Ovary (tissue), 9 donors: ENCODE results near the gene TIMM13. TPM values are rescaled to one million over a fixed set of nuclear protein-coding genes. Genes with fewer than 3 reads are reported as not detected.
A peak's percentile ranks its signal among the peaks of the same experiment; 100 is the strongest.

Source experiments
- DNase-seq, 5 donors: peaks; one replicate each; pipeline ENCODE4 v3.0.0-alpha.2; 2019 to 2020
- H3K27ac ChIP-seq, 2 donors: fragments of 200-600 bp; one replicate each; pipeline versions ENCODE4 v1.5.1 to v1.8.0; 2019 to 2022
- H3K27me3 ChIP-seq: fragments of 200-600 bp; one replicate; pipeline ENCODE4 v1.8.0; 2022
- H3K36me3 ChIP-seq: fragments of 200-600 bp; sonication (generic); one replicate; pipeline ENCODE4 v1.5.1; 2019
- H3K4me1 ChIP-seq: one replicate; pipeline ENCODE4 v1.8.1; 2013; ENCODE audit warnings: mild to moderate bottlenecking, moderate library complexity; ENCODE audit not compliant: insufficient read depth
- H3K4me3 ChIP-seq: fragments of 200-600 bp; sonication (generic); one replicate; pipeline ENCODE4 v1.5.1; 2017
- H3K9me3 ChIP-seq, 2 donors: fragments of 200-600 bp in 1 of 2; sonication (generic) in 1 of 2; one replicate each; pipeline versions ENCODE4 v1.5.1 to v1.8.1; 2013 to 2019; ENCODE audit warnings: mild to moderate bottlenecking in 1 of 2, moderate library complexity in 1 of 2
- EP300 ChIP-seq: sonication (generic); formaldehyde crosslinking; IDR thresholded peaks from one replicate; pipeline ENCODE4 v1.6.1; 2017; ENCODE audit warnings: antibody characterized with exemption
- POLR2A ChIP-seq: fragments of 450-650 bp; IDR thresholded peaks from one replicate; pipeline ENCODE4 v1.6.1; 2017; ENCODE audit warnings: antibody characterized with exemption, mild to moderate bottlenecking, moderate library complexity
- WGBS, 3 donors: extraction: QIAGEN DNeasy Blood & Tissue Kit in 1 of 3; methylation state at CpG; one replicate each; pipeline versions ENCODE4 v1.1.5 to v1.1.7; 2013 to 2017; 5-methylcytosine and 5-hydroxymethylcytosine counted together
- intact Hi-C, 4 donors: fragments of 100-400 bp; cut with DNase I; formaldehyde crosslinking; loops; one replicate each; pipeline versions ENCODE4 v1.11.0 to v1.15.1; 2022 to 2023
- polyA plus RNA-seq, 2 donors: library from polyadenylated mRNA; stranded (reverse); fragments of 200-250 nt in 1 of 2; fragments of 350-450 nt in 1 of 2; fragmentation: Illumina TruSeq in 1 of 2; extraction: RNeasy Lipid Tissue Mini Kit (QIAGEN cat#74804) in 1 of 2; gene quantifications; one replicate each; pipeline ENCODE4 v1.2.3, GENCODE V29; 2013 to 2014
- total RNA-seq, 7 donors: library from RNA; depleted of rRNA in 2 of 7; stranded (reverse); fragments of >200 nt in 2 of 7; fragmentation: NEBNext Ultra II Directional in 3 of 7; extraction: Animal tissue kit (Norgen Biotek cat#: 25700) in 3 of 7; gene quantifications; one replicate each; pipeline versions ENCODE4 v1.1.0 to v1.2.4, GENCODE V29; 2016 to 2023
- TF ChIP-seq, protein P1 (sequence below), 3 donors: fragments of 450-650 bp in 2 of 3; fragments of 200-600 bp in 1 of 3; IDR thresholded peaks; one replicate each; pipeline versions ENCODE4 v1.5.1 to v1.8.0; 2016 to 2022; ENCODE audit warnings: antibody characterized with exemption in 3 of 3, mild to moderate bottlenecking in 1 of 3
- donor health status: DM: no; HTN: no; CAD: no; lungs with moderate emphysema.
- donor health status: DM: no; HTN: no; CAD: no.
- donor health status: Bipolar disorder and iron deficiency.
- donor health status: DM: yes; HTN: yes; CAD: no.
- donor health status: DM: no; HTN: no; CAD: no.
- donor health status: DM: yes; HTN: yes; CAD: no.

The TIMM13 gene
- total and polyA plus RNA-seq, 9 donors = 2.7 to 72.3 (median 49.7) TPM

DNA sequence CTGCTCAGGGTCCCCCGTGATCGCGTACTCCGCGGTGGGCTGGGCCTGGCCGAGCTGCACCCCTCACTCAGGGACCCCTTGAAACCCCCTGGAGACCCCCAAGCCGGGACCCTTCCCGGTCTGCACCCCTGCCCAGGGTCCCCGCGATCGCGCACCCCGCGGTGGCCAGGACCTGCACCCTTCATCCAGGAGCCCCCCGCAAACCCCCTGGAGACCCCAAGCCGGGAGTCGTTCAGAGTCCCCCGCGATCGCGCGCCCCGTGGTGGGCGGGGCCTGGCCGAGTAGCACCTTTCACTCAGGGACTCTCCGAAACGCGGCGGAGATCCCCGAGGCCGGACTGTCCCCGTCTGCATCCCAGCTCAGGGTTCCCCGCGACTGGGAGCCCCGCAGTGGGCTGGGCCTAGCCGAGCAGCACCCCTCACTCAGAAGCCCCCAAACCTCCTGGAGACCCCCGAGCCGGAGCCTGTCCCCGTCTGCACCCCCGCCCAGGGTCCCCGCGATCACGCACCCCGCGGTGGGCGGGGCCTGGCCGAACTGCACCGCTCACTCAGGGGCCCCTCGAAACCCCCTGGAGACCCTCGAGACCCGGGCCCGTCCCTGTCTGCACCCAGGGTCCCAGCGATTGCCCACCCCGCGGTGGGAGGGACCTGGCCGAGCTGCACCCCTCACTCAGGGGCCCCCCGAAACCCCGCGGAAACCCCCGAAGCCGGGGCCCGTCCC is 28.6 kb upstream of the TIMM13 start:
- H3K4me1 ChIP-seq = peaks cover 4% of the 10 kb centered on the region
- H3K36me3 ChIP-seq = no peaks in the 10 kb centered on the region
- WGBS, 3 donors = 0 to 1% (median 0%) methylated on average over 19 to 62 of the region's 62 CpGs
- DNase-seq = peak in 4 of 5 donors; percentile 40 to 66 (median 60)
- no peaks in the 10 kb centered on the region for H3K9me3 ChIP-seq
- H3K27me3 ChIP-seq = no peaks in the 10 kb centered on the region
- peak overlapping the region; percentile 70 for H3K4me3 ChIP-seq
- TF ChIP-seq EP300 (no peak), POLR2A (no peak)
- TF ChIP-seq, protein P1, sequence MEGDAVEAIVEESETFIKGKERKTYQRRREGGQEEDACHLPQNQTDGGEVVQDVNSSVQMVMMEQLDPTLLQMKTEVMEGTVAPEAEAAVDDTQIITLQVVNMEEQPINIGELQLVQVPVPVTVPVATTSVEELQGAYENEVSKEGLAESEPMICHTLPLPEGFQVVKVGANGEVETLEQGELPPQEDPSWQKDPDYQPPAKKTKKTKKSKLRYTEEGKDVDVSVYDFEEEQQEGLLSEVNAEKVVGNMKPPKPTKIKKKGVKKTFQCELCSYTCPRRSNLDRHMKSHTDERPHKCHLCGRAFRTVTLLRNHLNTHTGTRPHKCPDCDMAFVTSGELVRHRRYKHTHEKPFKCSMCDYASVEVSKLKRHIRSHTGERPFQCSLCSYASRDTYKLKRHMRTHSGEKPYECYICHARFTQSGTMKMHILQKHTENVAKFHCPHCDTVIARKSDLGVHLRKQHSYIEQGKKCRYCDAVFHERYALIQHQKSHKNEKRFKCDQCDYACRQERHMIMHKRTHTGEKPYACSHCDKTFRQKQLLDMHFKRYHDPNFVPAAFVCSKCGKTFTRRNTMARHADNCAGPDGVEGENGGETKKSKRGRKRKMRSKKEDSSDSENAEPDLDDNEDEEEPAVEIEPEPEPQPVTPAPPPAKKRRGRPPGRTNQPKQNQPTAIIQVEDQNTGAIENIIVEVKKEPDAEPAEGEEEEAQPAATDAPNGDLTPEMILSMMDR (IDR thresholded peaks at IDR 0.05) = no peak
- intact Hi-C loops = no loop called here
- H3K27ac ChIP-seq = peak overlapping the region in 1 of 2 donors; percentile 16

DNA sequence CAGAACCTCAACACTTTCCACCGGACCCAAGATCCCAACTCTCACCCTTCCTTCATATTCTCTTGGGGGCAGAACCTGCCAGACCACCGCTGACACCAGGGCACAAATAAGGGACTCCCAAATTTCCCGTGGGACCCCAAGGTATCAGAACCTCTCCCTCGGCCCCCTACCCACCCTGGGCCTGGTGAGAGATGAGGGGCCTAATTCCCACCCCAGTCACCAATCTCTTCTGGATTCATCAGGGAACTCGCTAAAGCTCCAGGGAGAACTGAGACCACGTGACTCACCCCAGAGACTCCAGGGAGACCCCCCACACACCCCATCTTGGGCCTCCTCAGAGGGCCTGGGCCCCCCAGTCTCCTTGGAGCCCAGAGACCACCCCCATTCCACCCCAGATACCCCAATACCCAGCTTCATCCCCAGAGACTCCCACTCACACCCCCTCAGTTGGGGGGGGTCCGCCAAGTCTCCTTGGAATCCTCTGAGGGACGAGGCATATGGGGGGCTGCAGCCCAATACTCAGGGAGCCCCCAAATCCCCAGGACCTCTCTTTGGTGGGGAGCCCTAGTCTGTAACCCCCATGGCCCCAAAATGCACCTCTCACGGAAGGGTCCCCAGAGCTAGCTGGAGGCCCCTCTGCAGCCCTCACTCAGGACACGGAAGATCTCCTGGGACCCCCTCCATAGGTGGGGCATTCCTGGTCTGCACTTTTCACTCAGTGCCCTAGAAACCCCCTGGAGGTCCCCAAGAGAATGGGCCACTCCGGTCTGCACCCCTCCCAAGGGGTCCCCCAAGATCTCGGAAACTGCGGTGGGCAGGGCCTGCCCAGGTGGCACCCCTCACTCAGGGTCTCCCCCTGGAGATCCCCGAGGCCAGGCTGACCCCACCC is 27.8 kb upstream of the TIMM13 start:
- TF ChIP-seq EP300 (no peak), POLR2A (no peak)
- TF ChIP-seq, protein P1 (IDR thresholded peaks at IDR 0.05) = no peak
- H3K27me3 ChIP-seq = no peaks in the 10 kb centered on the region
- peak in 1 of 5 donors; percentile 39 for DNase-seq
- WGBS, 3 donors = 60 to 83% (median 67%) methylated on average over 10 to 14 of the region's 14 CpGs
- no peak overlapping the region for H3K27ac ChIP-seq
- intact Hi-C loops = no loop called here
- H3K4me3 ChIP-seq = peak overlapping the region; percentile 70
- H3K36me3 ChIP-seq = no peaks in the 10 kb centered on the region
- H3K9me3 ChIP-seq = no peaks in the 10 kb centered on the region
- peaks cover 4% of the 10 kb centered on the region for H3K4me1 ChIP-seq

DNA sequence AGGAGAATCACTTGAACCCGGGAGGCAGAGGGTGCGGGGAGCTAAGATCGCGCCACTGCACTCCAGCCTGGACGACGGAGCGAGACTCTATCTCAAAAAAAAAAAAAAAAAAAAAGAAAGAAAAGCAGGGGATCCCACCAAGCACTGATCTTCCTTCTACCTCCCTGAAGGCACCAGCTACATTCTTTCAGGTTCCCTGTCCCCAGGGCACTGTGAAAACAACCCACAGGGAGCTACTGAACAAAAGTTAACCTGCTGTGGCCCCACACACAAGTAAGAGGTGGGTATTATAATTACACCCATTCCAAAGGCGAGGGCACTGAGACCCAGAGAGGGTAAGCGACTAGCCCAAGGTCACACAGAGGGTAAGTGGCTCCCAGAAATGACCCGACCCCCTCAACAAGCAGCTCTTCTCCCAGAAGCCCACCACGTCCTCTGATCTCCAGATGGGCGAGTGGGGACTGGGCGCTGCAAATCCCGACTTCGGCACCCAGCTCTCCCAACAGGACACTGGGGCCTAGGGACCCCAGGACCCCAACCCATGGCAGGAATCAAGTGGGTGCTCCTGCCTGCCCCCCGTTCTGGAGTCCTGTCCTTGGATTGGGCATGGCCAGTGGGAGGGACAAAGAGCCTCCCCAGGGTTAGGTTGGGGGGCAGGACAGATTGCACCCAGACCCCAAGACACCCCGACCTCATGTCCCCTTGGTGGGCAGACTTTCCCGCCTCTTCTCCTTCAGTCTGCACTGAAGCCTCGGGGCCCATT is 27.0 kb upstream of the TIMM13 start:
- TF ChIP-seq, protein P1 (IDR thresholded peaks at IDR 0.05) = no peak
- no peak for TF ChIP-seq EP300
- TF ChIP-seq POLR2A = no peak
- Histone ChIP-seq H3K36me3 (no peaks in the 10 kb centered on the region), H3K9me3 (no peaks in the 10 kb centered on the region), H3K27ac (no peak overlapping the region), H3K27me3 (no peaks in the 10 kb centered on the region), H3K4me3 (no peak overlapping the region), H3K4me1 (peaks cover 4% of the 10 kb centered on the region)
- peak in 1 of 5 donors; percentile 29 for DNase-seq
- intact Hi-C loops = no loop called here
- WGBS, 3 donors = 87 to 91% (median 90%) methylated on average over 19 of the region's 19 CpGs

DNA sequence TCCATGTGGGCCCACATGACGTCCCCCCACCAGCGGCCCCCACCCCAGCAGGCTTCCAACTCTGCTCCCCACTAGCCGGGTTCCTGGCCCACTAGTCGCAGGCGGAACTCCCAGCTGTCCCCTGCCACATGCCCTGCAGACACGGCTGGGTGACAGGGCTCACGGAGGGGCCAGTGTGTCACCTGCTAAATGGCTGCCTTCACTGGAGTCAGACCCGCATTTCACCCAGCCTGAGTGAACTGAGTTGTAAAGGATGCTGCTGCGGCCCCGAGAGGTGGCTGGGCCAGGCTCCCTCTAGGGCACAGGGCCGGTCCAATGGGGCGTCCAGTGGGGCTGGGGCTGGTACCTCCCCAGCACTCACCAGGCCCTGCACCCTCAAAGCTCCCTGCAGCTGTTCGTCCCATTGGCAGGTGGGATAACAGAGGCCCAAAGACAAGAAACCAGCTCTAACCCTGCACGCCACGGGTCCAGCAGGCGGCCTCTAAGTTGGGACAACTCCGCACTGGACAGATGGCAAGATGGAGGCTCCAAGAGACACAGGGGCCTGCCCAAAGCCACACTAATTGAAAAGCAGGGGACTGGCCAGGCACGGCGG is 26.1 kb upstream of the TIMM13 start:
- no peak overlapping the region for H3K4me3 ChIP-seq
- intact Hi-C loops = no loop called here
- 89 to 93% (median 89%) methylated on average over 17 to 19 of the region's 19 CpGs for WGBS, 3 donors
- TF ChIP-seq, protein P1 (IDR thresholded peaks at IDR 0.05) = no peak
- no peak for TF ChIP-seq POLR2A
- no peak for TF ChIP-seq EP300
- peak in 1 of 5 donors; percentile 28 for DNase-seq
- H3K27me3 ChIP-seq = no peaks in the 10 kb centered on the region
- no peaks in the 10 kb centered on the region for H3K36me3 ChIP-seq
- H3K9me3 ChIP-seq = no peaks in the 10 kb centered on the region
- H3K4me1 ChIP-seq = peaks cover 4% of the 10 kb centered on the region
- no peak overlapping the region for H3K27ac ChIP-seq
